ENCODE measurements around the gene PTPRN2. TPM values are rescaled to one million over a fixed set of nuclear protein-coding genes. Genes with fewer than 3 reads are reported as not detected.

PTPRN2 gene
- total RNA-seq, 1 experiment from 2014 or later: 1.1 TPM

GRCh38 chr7:158044482-158044823, 543.2 kb downstream of the PTPRN2 start:
- ChIA-PET POLR2A (no interaction called here), CTCF (no interaction called here)
- 0 out of 2 replicates have a peak, but pooled peaks have one; percentile 53 for ATAC-seq
- TF ChIP-seq TCF7L2 (IDR thresholded peaks at IDR 0.05; ENCODE audit: low read depth, low read length): no peak
- TF ChIP-seq SIN3A (IDR thresholded peaks at IDR 0.05; ENCODE audit: borderline replicate concordance, insufficient read depth, low read depth, low read length): no peak
- no peak for TF ChIP-seq REST (IDR thresholded peaks at IDR 0.05; ENCODE audit: insufficient read depth in 1 of 2, low read depth in 2 of 2, low read length in 1 of 2)
- no peak for TF ChIP-seq CTCF (IDR thresholded peaks at IDR 0.05)
- TF ChIP-seq POLR2AphosphoS5 (IDR thresholded peaks at IDR 0.05; ENCODE audit: low read depth, low read length): no peak
- Histone ChIP-seq H3K27me3 (ENCODE audit: control insufficient read depth, insufficient read depth, low read length) (peaks cover 5% of the 10 kb centered on the region; the same call in 1 of the 2 replicates), H3K9me3 (ENCODE audit: control insufficient read depth, insufficient read depth, low read depth, low read length) (peaks cover 2% of the 10 kb centered on the region; the same call in 1 of the 2 replicates), H3K4me3 (ENCODE audit: low read depth in 2 of 2, low read length in 2 of 2) (no peak overlapping the region), H3K4me1 (ENCODE audit: control insufficient read depth, insufficient read depth, low read length) (no peaks in the 10 kb centered on the region), H3K36me3 (ENCODE audit: control insufficient read depth, insufficient read depth, low read length) (no peaks in the 10 kb centered on the region), H3K27ac (ENCODE audit: low read length) (no peak overlapping the region)
- in situ Hi-C loops (cut with HindIII; ENCODE audit: low pct_unique_long_range_greater_than_20kb, low sequenced_read_pairs): no loop called here
- intact Hi-C loops (cut with micrococcal nuclease; ENCODE audit: unreplicated experiment): no loop called here
- BruUV-seq (replicated peaks): no TSS peak
- no peak for DNase-seq (ENCODE audit: low read depth, low spot score)

- H3K27ac ChIP-seq (ENCODE audit: low read length): no peak overlapping the region
- CTCF ChIA-PET: no interaction called here
- POLR2A ChIA-PET: no interaction called here
- ATAC-seq (no peak), DNase-seq (ENCODE audit: low read depth, low spot score) (no peak)
- BruUV-seq (replicated peaks): no TSS peak
- H3K4me1 ChIP-seq (ENCODE audit: control insufficient read depth, insufficient read depth, low read length): no peaks in the 10 kb centered on the region
- intact Hi-C loops (cut with micrococcal nuclease; ENCODE audit: unreplicated experiment) (no loop called here), in situ Hi-C loops (cut with HindIII; ENCODE audit: low pct_unique_long_range_greater_than_20kb, low sequenced_read_pairs) (no loop called here)
- peaks cover 9% of the 10 kb centered on the region; the same call in 1 of the 2 replicates for H3K9me3 ChIP-seq (ENCODE audit: control insufficient read depth, insufficient read depth, low read depth, low read length)
- TF ChIP-seq TCF7L2 (IDR thresholded peaks at IDR 0.05; ENCODE audit: low read depth, low read length) (no peak), REST (IDR thresholded peaks at IDR 0.05; ENCODE audit: insufficient read depth in 1 of 2, low read depth in 2 of 2, low read length in 1 of 2) (no peak), CTCF (IDR thresholded peaks at IDR 0.05) (no peak), POLR2AphosphoS5 (IDR thresholded peaks at IDR 0.05; ENCODE audit: low read depth, low read length) (no peak), SIN3A (IDR thresholded peaks at IDR 0.05; ENCODE audit: borderline replicate concordance, insufficient read depth, low read depth, low read length) (no peak)
- H3K27me3 ChIP-seq (ENCODE audit: control insufficient read depth, insufficient read depth, low read length): peaks cover 5% of the 10 kb centered on the region; the same call in 1 of the 2 replicates
- no peak overlapping the region for H3K4me3 ChIP-seq (ENCODE audit: low read depth in 2 of 2, low read length in 2 of 2)
- no peaks in the 10 kb centered on the region for H3K36me3 ChIP-seq (ENCODE audit: control insufficient read depth, insufficient read depth, low read length)
Measured at GRCh38 chr7:158043551-158044481, 543.8 kb downstream of the PTPRN2 start.
